ENCODE measurements around the gene VWA1. TPM values are rescaled to one million over a fixed set of nuclear protein-coding genes. Genes with fewer than 3 reads are reported as not detected.

VWA1 gene
- total and polyA plus RNA-seq, 2 experiments from 2014 or later: 7.2 to 31.5 TPM

DNA sequence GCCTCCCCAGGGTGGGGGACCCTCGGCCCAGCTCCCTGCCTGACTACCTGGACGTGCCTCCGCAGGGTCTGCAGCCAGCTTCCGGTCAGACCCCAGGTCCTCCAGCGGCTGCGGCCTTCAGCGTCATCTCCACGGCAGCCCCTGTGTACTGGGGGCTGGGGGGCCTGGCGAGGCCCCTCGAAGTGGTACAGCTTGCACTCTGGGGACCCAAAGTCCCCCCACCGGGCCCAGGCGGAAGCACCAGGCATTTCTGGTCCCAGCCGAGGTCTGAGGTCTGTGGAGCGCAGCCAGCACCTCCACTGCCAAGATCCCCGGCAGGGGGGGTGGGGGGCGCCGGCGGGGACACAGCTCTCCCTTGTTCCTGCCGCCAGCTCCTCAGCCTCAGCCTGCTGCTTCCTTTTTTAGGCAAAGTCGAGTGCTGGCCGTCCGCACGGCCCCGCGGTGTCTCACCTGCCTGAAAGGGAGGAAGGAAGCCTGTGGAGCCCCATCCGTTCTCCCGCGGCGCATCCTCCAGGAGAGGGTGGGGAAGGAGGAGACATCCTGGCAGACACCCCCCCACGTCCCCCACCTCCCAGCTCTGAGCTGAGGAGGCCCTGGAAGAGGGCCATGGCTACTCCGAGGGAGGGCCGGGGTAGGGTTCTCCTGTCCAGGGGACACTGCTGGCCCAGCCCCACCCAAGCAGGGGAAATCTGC lies 1.2 kb upstream of the VWA1 start:
- peak; percentile 72 for DNase-seq (ENCODE audit: low spot score)
- H3K4me2 ChIP-seq: peak overlapping the region; percentile 88
- peaks cover 5% of the 10 kb centered on the region; the same call in 1 of the 3 replicates for H3K9me3 Mint-ChIP-seq
- no peak overlapping the region for H2AFZ ChIP-seq
- peak overlapping the region; percentile 68 for H3K4me3 ChIP-seq
- H3K27me3 Mint-ChIP-seq (ENCODE audit: insufficient read depth, low read depth, poor library complexity): peaks cover 19% of the 10 kb centered on the region
- peak; percentile 33 for ATAC-seq
- no peaks in the 10 kb centered on the region for H3K36me3 ChIP-seq (ENCODE audit: insufficient read depth)
- no peaks in the 10 kb centered on the region for H3K9me2 ChIP-seq (ENCODE audit: insufficient read depth)
- H3K27me3 ChIP-seq (ENCODE audit: insufficient read depth): no peaks in the 10 kb centered on the region
- no peak for TF ChIP-seq EZH2 (IDR thresholded peaks at IDR 0.05; ENCODE audit: low read depth, unreplicated experiment)
- no peak for TF ChIP-seq REST (IDR thresholded peaks at IDR 0.05; ENCODE audit: unreplicated experiment)
- no peak for TF ChIP-seq CTCF (conservative IDR thresholded peaks at IDR 0.05; ENCODE audit: low read depth in 2 of 2)
- TF ChIP-seq ZNF462 (CRISPR knock-in tag; IDR thresholded peaks at IDR 0.05): no peak
- no peak for TF ChIP-seq NANOG (IDR thresholded peaks at IDR 0.05; ENCODE audit: borderline replicate concordance)
- TF ChIP-seq ETS1 (IDR thresholded peaks at IDR 0.05): 0 out of 2 replicates have a peak, but pooled peaks have one; percentile 26
- peaks cover 39% of the 10 kb centered on the region for H3K4me1 ChIP-seq (ENCODE audit: insufficient read depth)
- no peak overlapping the region for H3K27ac Mint-ChIP-seq
- H3F3A ChIP-seq (replicated peaks; ENCODE audit: low read depth): peaks cover 25% of the 10 kb centered on the region
- no peaks in the 10 kb centered on the region for H4K20me1 ChIP-seq (replicated peaks; ENCODE audit: insufficient read depth)
- H3K4me1 Mint-ChIP-seq: peaks cover 39% of the 10 kb centered on the region
- H3K4me3 Mint-ChIP-seq: peak overlapping the region; percentile 72
- H3K36me3 Mint-ChIP-seq (ENCODE audit: low read depth): no peaks in the 10 kb centered on the region
- peak overlapping the region; percentile 63 for H3K27ac ChIP-seq (ENCODE audit: low read depth)
- 0 out of 2 replicates have a peak, but pooled peaks cover 2% of the 10 kb centered on the region for H3K79me2 ChIP-seq (replicated peaks; ENCODE audit: insufficient read depth)
